K562 (cell line): ENCODE data around the gene DNAJB2. TPM values are rescaled to one million over a fixed set of nuclear protein-coding genes. Genes with fewer than 3 reads are reported as not detected.
A peak's percentile ranks its signal among the peaks of the same experiment; 100 is the strongest.

Experiments
- FOXP4 ChIP-seq: sonication (generic); formaldehyde crosslinking; IDR thresholded peaks from 2 replicates; pipeline ENCODE4 v1.8.0; 2022; ENCODE audit warnings: mild to moderate bottlenecking, missing genetic modification reagents, borderline replicate concordance
- GABPB2 ChIP-seq: fragments of 250-450 bp; sonication (Bioruptor Pico); conservative IDR thresholded peaks from 2 replicates; pipeline ENCODE4 v1.5.1; 2021; ENCODE audit warnings: mild to moderate bottlenecking
- GATAD2A ChIP-seq: fragments of 450-650 bp; IDR thresholded peaks from 2 replicates; pipeline ENCODE4 v1.6.1; 2017
- JUND ChIP-seq, 2 experiments: IDR thresholded peaks; 2 replicates in 1 of 2; 3 replicates in 1 of 2; pipeline ENCODE4 v1.6.1; 2011; ENCODE audit warnings: borderline replicate concordance in 2 of 2, low read depth in 2 of 2, low read length in 2 of 2, improper control_type of control experiment in 1 of 2, missing biosample characterization in 1 of 2, missing genetic modification characterization in 1 of 2, missing genetic modification reagents in 1 of 2
- MYC ChIP-seq, 2 experiments: fragments of 250-450 bp in 1 of 2; sonication (Bioruptor Pico) in 1 of 2; IDR thresholded peaks; 2 replicates each; pipeline versions ENCODE4 v1.5.1 to v1.6.1; 2012 to 2021; ENCODE audit warnings: low read depth in 2 of 2, borderline replicate concordance in 1 of 2, improper control_type of control experiment in 1 of 2, low read length in 1 of 2, mild to moderate bottlenecking in 1 of 2, moderate library complexity in 1 of 2
- NFATC3 ChIP-seq: fragments of 450-650 bp; IDR thresholded peaks from 2 replicates; pipeline ENCODE4 v1.6.1; 2017; ENCODE audit warnings: mild to moderate bottlenecking
- SIN3A ChIP-seq, 2 experiments: fragments of 150-350 bp in 1 of 2; IDR thresholded peaks; 2 replicates each; pipeline ENCODE4 v1.6.1; 2011 to 2016; ENCODE audit warnings: borderline replicate concordance in 2 of 2, low read depth in 2 of 2, low read length in 2 of 2, mild to moderate bottlenecking in 2 of 2, moderate library complexity in 2 of 2; ENCODE audit not compliant: control insufficient read depth in 1 of 2
- SP1 ChIP-seq: sonication (generic); formaldehyde crosslinking; IDR thresholded peaks from 2 replicates; pipeline ENCODE4 v1.8.1; 2022; ENCODE audit warnings: mild to moderate bottlenecking, missing genetic modification reagents
- TCF7 ChIP-seq: sonication (generic); IDR thresholded peaks from 2 replicates; pipeline ENCODE4 v1.6.1; 2016; ENCODE audit warnings: antibody characterized with exemption, borderline replicate concordance
- THRB ChIP-seq: fragments of 450-650 bp; formaldehyde crosslinking; conservative IDR thresholded peaks from 2 replicates; pipeline ENCODE4 v1.4.0; 2022; ENCODE audit warnings: mild to moderate bottlenecking, missing genetic modification characterization
- ZBTB40 ChIP-seq, 2 experiments: fragments of 450-650 bp in 1 of 2; sonication (generic) in 1 of 2; formaldehyde crosslinking in 1 of 2; IDR thresholded peaks; 2 replicates each; pipeline versions ENCODE4 v1.7.1 to v1.9.0; 2016 to 2022; ENCODE audit warnings: inconsistent platforms in 1 of 2, mild to moderate bottlenecking in 1 of 2, missing genetic modification reagents in 1 of 2
- polyA plus RNA-seq, 8 experiments: library from polyadenylated mRNA; depleted of rRNA in 4 of 8; stranded (reverse) in 5 of 8; unstranded in 3 of 8; fragments of >200 nt; fragmentation: Nextera tagmentation in 2 of 8; fragmentation: Illumina TruSeq in 1 of 8; extraction: Ambion mirVana in 2 of 8; extraction: Trizol in 1 of 8; gene quantifications; 2 replicates each; pipeline versions ENCODE4 v1.2.1 to v1.2.3, GENCODE V29; 2011 to 2014; ENCODE audit warnings: inconsistent platforms in 1 of 8, missing spikeins in 1 of 8
- total RNA-seq, 7 experiments: library from RNA; depleted of rRNA in 6 of 7; stranded (reverse); fragments of >200 nt in 6 of 7; fragmentation: Illumina TruSeq in 2 of 7; extraction: Trizol in 2 of 7; gene quantifications; 2 replicates each; pipeline versions ENCODE4 v1.2.1 to v1.2.3, GENCODE V29; 2011 to 2021; ENCODE audit warnings: low replicate concordance in 1 of 7

DNAJB2 gene
- total and polyA plus RNA-seq, 9 of the 15 experiments (the other 6 are each of a cell fraction or from before 2014, with no cell fraction given) = 0.08 to 3.0 (median 2.2) TPM; not detected in 1

GRCh38 chr2:219308142-219309101, 29.3 kb downstream of the DNAJB2 start (continued):
- peak; percentile 69 for TF ChIP-seq JUND (IDR thresholded peaks at IDR 0.05; ENCODE audit: borderline replicate concordance, low read depth, low read length)
- peak; percentile 61; the same call in 1 of the 3 replicates for TF ChIP-seq JUND (tag; IDR thresholded peaks at IDR 0.05; ENCODE audit: borderline replicate concordance, low read depth, low read length)
- no peak for TF ChIP-seq THRB (CRISPR knock-in tag)
- TF ChIP-seq SP1 (CRISPR knock-in tag) = no peak
- no peak for TF ChIP-seq TCF7
- peak in 1 of 2 experiments; percentile 82; a peak in 2 of 4 replicates for TF ChIP-seq SIN3A (IDR thresholded peaks at IDR 0.05; ENCODE audit: borderline replicate concordance in 2 of 2, control insufficient read depth in 1 of 2, low read depth in 2 of 2, low read length in 2 of 2)
- TF ChIP-seq GATAD2A = no peak
- 0 out of 2 replicates have a peak, but pooled peaks have one; percentile 11 for TF ChIP-seq MYC (IDR thresholded peaks at IDR 0.05; ENCODE audit: low read depth, low read length)
- no peak for TF ChIP-seq MYC (CRISPR knock-in tag; IDR thresholded peaks at IDR 0.05; ENCODE audit: borderline replicate concordance, low read depth)
- no peak for TF ChIP-seq NFATC3
- TF ChIP-seq FOXP4 (CRISPR knock-in tag) = peak; percentile 27; the same call in 1 of the 2 replicates
- TF ChIP-seq GABPB2 (CRISPR knock-in tag) = no peak
- no peak; the same call in 1 of the 2 replicates for TF ChIP-seq ZBTB40 (IDR thresholded peaks at IDR 0.05)
- TF ChIP-seq ZBTB40 (CRISPR knock-in tag; IDR thresholded peaks at IDR 0.05) = no peak
